ENCODE data around the gene HPCAL1. TPM values are rescaled to one million over a fixed set of nuclear protein-coding genes. Genes with fewer than 3 reads are reported as not detected.

Gene HPCAL1
- total and polyA plus RNA-seq, 4 experiments from 2014 or later: 77.1 to 114 (median 90.4) TPM

DNA sequence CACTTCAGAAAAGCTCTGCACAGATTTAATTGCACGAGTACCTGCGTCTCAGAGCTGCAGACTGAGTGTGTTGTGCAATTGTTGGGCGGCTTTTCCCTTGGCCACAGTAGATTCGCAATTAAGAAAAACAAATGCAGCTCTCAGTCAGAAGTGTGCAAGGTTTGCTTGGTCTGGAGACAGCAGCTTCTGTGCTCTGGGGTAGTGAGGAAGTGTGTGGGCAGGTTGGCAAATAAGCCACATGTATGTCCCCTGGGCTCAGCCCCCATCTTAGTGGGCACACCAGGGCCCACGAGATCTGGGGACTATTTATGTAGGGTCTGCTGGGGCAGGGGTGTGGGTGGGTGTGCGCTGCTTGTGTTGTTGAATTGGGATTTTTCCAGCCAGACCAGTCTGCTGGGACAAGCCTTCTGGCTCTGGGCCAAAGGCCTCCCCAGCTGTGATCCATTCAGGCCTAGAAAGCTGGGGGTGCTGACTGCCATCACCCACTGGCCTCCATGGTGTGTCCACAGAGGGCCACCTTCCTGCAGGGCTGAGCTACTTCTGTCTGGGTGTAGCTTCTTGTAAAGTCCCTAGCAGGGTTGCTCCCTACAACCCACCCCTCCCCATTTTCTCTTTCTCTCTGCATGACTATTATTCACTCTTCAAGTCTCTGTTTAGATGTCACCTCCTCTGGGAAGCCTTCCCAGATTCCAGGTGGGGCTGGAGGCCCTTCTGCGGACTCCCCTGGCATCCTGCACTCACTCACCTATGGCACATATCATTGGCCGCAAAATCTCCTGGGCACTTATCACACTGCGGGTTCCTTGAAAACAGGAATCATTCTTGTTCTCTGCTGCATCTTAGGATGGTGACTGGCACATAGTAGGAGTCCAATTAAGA, 77.6 kb downstream of the HPCAL1 start:
- H3K4me1 Mint-ChIP-seq: peaks cover 71 to 98% (median 85%) of the 10 kb centered on the region in 4 donors
- H3K36me3 ChIP-seq (ENCODE audit: insufficient read depth, low read length): no peaks in the 10 kb centered on the region
- ChIA-PET POLR2A (ENCODE audit: partially characterized antibody) (interaction anchor here (0.6 to 4.9 kb wide), 6 partner anchors 29 to 537 kb away, joined by 3 to 43 read pairs (median 13); partner anchors contain the start of genes HPCAL1, ODC1 and TAF1B), CTCF (ENCODE audit: partially characterized antibody) (interaction anchor here (1.2 to 3.3 kb wide), 6 partner anchors 12 to 110 kb away, joined by 3 to 17 read pairs (median 6); no protein-coding TSS in a partner anchor)
- peak overlapping the region in 7 of 8 donors; percentile 39 to 85 (median 63) for H3K4me3 Mint-ChIP-seq
- H3K27ac ChIP-seq (ENCODE audit: low read depth, low read length): peak overlapping the region; percentile 36
- H3K4me3 ChIP-seq (ENCODE audit: low read length in 2 of 2): no peak overlapping the region
- no peaks in the 10 kb centered on the region for H3K27me3 ChIP-seq (ENCODE audit: insufficient read depth, low read length)
- H3K9me3 ChIP-seq (ENCODE audit: control insufficient read depth in 1 of 2, low read length in 2 of 2): no peaks in the 10 kb centered on the region
- H3K27me3 Mint-ChIP-seq: no peaks in the 10 kb centered on the region
- no peak for DNase-seq
- no peaks in the 10 kb centered on the region for H3K9me3 Mint-ChIP-seq
- peaks cover 97% of the 10 kb centered on the region for H3K4me1 ChIP-seq (ENCODE audit: insufficient read depth, low read length)
- no peaks in the 10 kb centered on the region for H3K36me3 Mint-ChIP-seq
- intact Hi-C loops (cut with micrococcal nuclease): no loop called here
- H3K27ac Mint-ChIP-seq: peak overlapping the region; percentile 69 to 96 (median 90)

- Histone ChIP-seq H3K27me3 (ENCODE audit: insufficient read depth, low read length) (no peaks in the 10 kb centered on the region), H3K27ac (ENCODE audit: low read depth, low read length) (peak overlapping the region; percentile 36), H3K4me3 (ENCODE audit: low read length in 2 of 2) (peak overlapping the region in 1 of 2 donors; percentile 68), H3K4me1 (ENCODE audit: insufficient read depth, low read length) (peaks cover 97% of the 10 kb centered on the region), H3K36me3 (ENCODE audit: insufficient read depth, low read length) (no peaks in the 10 kb centered on the region), H3K9me3 (ENCODE audit: control insufficient read depth in 1 of 2, low read length in 2 of 2) (no peaks in the 10 kb centered on the region)
- Mint-ChIP-seq H3K27me3 (no peaks in the 10 kb centered on the region), H3K27ac (peak overlapping the region; percentile 69 to 96 (median 92)), H3K4me1 (peaks cover 67 to 96% (median 87%) of the 10 kb centered on the region in 4 donors), H3K36me3 (peaks cover 0 to 1% of the 10 kb centered on the region in 2 donors), H3K9me3 (no peaks in the 10 kb centered on the region), H3K4me3 (peak overlapping the region in 7 of 8 donors; percentile 63 to 85 (median 78))
- intact Hi-C loops (cut with micrococcal nuclease): loop anchor here (1.0 kb wide), 2 partner anchors 10 to 79 kb away; no protein-coding TSS in a partner anchor
- ChIA-PET POLR2A (ENCODE audit: partially characterized antibody) (interaction anchor here (0.9 to 4.9 kb wide), 12 partner anchors 12 to 79 kb away, joined by 3 to 43 read pairs (median 8); partner anchors contain the start of genes HPCAL1 and ODC1), CTCF (ENCODE audit: partially characterized antibody) (interaction anchor here (1.1 to 4.2 kb wide), 10 partner anchors 9 to 257 kb away, joined by 3 to 45 read pairs (median 7); partner anchors contain the start of gene HPCAL1)
- DNase-seq: no peak
Measured at GRCh38 chr2:10381997-10382353, 79.3 kb downstream of the HPCAL1 start.

- no peaks in the 10 kb centered on the region for H3K9me3 ChIP-seq (ENCODE audit: control insufficient read depth in 1 of 2, low read length in 2 of 2)
- DNase-seq: peak; percentile 63 to 79 (median 72)
- Mint-ChIP-seq H3K27me3 (no peaks in the 10 kb centered on the region), H3K9me3 (no peaks in the 10 kb centered on the region), H3K4me3 (peak overlapping the region; percentile 63 to 85 (median 80)), H3K4me1 (peaks cover 68 to 96% (median 86%) of the 10 kb centered on the region in 4 donors), H3K27ac (peak overlapping the region; percentile 69 to 96 (median 92)), H3K36me3 (peaks cover 0 to 2% of the 10 kb centered on the region in 2 donors)
- no peaks in the 10 kb centered on the region for H3K36me3 ChIP-seq (ENCODE audit: insufficient read depth, low read length)
- H3K4me3 ChIP-seq (ENCODE audit: low read length in 2 of 2): peak overlapping the region; percentile 40 to 68
- CTCF ChIA-PET (ENCODE audit: partially characterized antibody): interaction anchor here (0.9 to 4.2 kb wide), 11 partner anchors 8 to 309 kb away, joined by 3 to 45 read pairs (median 6); partner anchors contain the start of gene HPCAL1
- no peaks in the 10 kb centered on the region for H3K27me3 ChIP-seq (ENCODE audit: insufficient read depth, low read length)
- POLR2A ChIA-PET (ENCODE audit: partially characterized antibody): interaction anchor here (0.6 to 4.9 kb wide), 13 partner anchors 11 to 111 kb away, joined by 3 to 43 read pairs (median 4); partner anchors contain the start of genes HPCAL1 and ODC1
- peaks cover 97% of the 10 kb centered on the region for H3K4me1 ChIP-seq (ENCODE audit: insufficient read depth, low read length)
- intact Hi-C loops (cut with micrococcal nuclease): loop anchor here (1.0 kb wide), 2 partner anchors 10 to 79 kb away; no protein-coding TSS in a partner anchor
- peak overlapping the region; percentile 36 for H3K27ac ChIP-seq (ENCODE audit: low read depth, low read length)
Measured at GRCh38 chr2:10382354-10383061, 79.8 kb downstream of the HPCAL1 start.

DNA sequence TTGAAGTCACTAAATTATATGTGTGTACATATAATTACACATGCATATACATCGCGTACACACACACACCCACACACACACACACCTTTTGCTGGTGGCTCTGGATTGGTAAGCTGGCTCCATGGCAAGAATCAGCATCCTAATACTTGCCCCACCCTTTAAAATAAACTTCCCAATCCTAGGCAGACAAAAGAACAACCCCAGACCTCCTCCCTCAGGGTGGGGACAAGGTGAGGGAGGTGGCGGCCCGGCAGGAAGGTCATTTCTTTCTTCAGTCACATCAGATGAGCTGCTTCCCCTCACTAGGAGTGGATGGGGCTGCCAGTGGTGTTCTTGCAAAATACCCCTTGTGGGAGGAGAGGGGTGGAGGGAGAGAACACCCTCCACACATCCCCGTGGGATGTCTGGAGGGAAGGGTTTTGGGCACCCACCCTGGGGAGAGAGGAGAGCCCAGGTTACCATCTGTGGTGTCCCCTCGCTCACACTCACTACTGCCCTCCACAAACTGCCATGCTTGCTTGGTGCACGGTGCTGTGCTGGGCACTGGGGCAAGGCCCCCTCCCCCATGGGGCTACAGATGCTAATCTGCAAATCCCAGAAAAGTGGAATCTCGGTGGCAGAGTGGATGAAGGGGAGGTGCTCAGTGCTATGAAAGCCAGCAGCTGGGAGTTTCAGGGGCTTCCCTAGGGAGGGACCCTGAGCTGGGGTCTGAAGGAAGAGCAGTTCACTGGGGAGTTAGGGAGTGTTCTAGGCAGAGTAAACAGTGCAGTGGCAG, 81.4 kb downstream of the HPCAL1 start:
- ChIA-PET CTCF (ENCODE audit: partially characterized antibody) (interaction anchor here (0.7 to 4.2 kb wide), 4 partner anchors 25 to 82 kb away, joined by 3 to 45 read pairs (median 13); partner anchors contain the start of gene HPCAL1), POLR2A (ENCODE audit: partially characterized antibody) (interaction anchor here (2.2 to 4.9 kb wide), 3 partner anchors 24 to 82 kb away, joined by 17 to 43 read pairs (median 35); partner anchors contain the start of gene HPCAL1)
- peak overlapping the region; percentile 69 to 96 (median 85) for H3K27ac Mint-ChIP-seq
- intact Hi-C loops (cut with micrococcal nuclease): no loop called here
- H3K36me3 Mint-ChIP-seq: peaks cover 0 to 4% of the 10 kb centered on the region in 2 donors
- peak overlapping the region in 5 of 8 donors; percentile 63 to 85 (median 83) for H3K4me3 Mint-ChIP-seq
- H3K9me3 ChIP-seq (ENCODE audit: control insufficient read depth in 1 of 2, low read length in 2 of 2): no peaks in the 10 kb centered on the region
- H3K27ac ChIP-seq (ENCODE audit: low read depth, low read length): no peak overlapping the region
- no peaks in the 10 kb centered on the region for H3K9me3 Mint-ChIP-seq
- no peaks in the 10 kb centered on the region for H3K36me3 ChIP-seq (ENCODE audit: insufficient read depth, low read length)
- peaks cover 54 to 96% (median 83%) of the 10 kb centered on the region in 4 donors for H3K4me1 Mint-ChIP-seq
- no peaks in the 10 kb centered on the region for H3K27me3 Mint-ChIP-seq
- no peak overlapping the region for H3K4me3 ChIP-seq (ENCODE audit: low read length in 2 of 2)
- no peaks in the 10 kb centered on the region for H3K27me3 ChIP-seq (ENCODE audit: insufficient read depth, low read length)
- no peak for DNase-seq
- H3K4me1 ChIP-seq (ENCODE audit: insufficient read depth, low read length): peaks cover 96% of the 10 kb centered on the region

GRCh38 chr2:10385501-10385900, 82.8 kb downstream of the HPCAL1 start:
- Mint-ChIP-seq H3K27ac (peak overlapping the region in 5 of 7 donors; percentile 52 to 85 (median 70)), H3K4me1 (peaks cover 50 to 95% (median 80%) of the 10 kb centered on the region in 4 donors), H3K4me3 (peak overlapping the region in 1 of 8 donors; percentile 55), H3K36me3 (peaks cover 0 to 4% of the 10 kb centered on the region in 2 donors), H3K27me3 (no peaks in the 10 kb centered on the region), H3K9me3 (no peaks in the 10 kb centered on the region)
- Histone ChIP-seq H3K36me3 (ENCODE audit: insufficient read depth, low read length) (no peaks in the 10 kb centered on the region), H3K27me3 (ENCODE audit: insufficient read depth, low read length) (no peaks in the 10 kb centered on the region), H3K27ac (ENCODE audit: low read depth, low read length) (no peak overlapping the region), H3K4me1 (ENCODE audit: insufficient read depth, low read length) (peaks cover 96% of the 10 kb centered on the region), H3K4me3 (ENCODE audit: low read length in 2 of 2) (no peak overlapping the region), H3K9me3 (ENCODE audit: control insufficient read depth in 1 of 2, low read length in 2 of 2) (no peaks in the 10 kb centered on the region)
- ChIA-PET CTCF (ENCODE audit: partially characterized antibody) (interaction anchor here (0.7 to 4.2 kb wide), 2 partner anchors 50 to 83 kb away, joined by 3 to 22 read pairs; partner anchors contain the start of gene HPCAL1), POLR2A (ENCODE audit: partially characterized antibody) (no interaction called here)
- intact Hi-C loops (cut with micrococcal nuclease): no loop called here
- no peak for DNase-seq
